NB4 (cell line): ENCODE measurements around the gene PARD3.

Experiments used
- MYC ChIP-seq: IDR thresholded peaks from 2 replicates; pipeline ENCODE4 v1.6.1; 2011; ENCODE audit warnings: low read depth, low read length
- POLR2A ChIP-seq: IDR thresholded peaks from 2 replicates; pipeline ENCODE4 v1.6.1; 2011; ENCODE audit warnings: mild to moderate bottlenecking; ENCODE audit not compliant: insufficient read length; ENCODE audit errors: extremely low read depth
- TF ChIP-seq, protein P1 (sequence below): IDR thresholded peaks from one replicate; pipeline ENCODE4 v1.5.1; 2012; ENCODE audit warnings: low read depth, low read length

DNA sequence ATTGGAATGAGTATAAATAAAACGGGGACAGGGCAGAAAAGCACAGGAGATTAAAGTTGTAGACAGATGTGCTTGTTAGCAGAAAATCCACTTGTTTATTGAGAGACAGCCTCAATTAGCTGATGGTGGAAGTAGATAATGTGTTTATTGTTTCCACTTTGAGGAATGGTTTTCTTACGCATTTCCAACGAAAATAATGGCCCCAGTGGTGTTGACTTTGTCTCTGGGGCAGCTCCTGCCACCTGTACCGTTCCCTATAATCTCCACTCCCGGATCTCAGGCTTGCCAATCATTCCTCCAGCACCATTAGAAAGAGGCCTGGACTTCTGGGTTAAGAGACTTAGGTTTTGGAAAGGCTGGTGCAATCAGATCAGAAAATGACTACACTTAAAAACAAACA lies 638.7 kb downstream of the PARD3 start:
- TF ChIP-seq, protein P1, sequence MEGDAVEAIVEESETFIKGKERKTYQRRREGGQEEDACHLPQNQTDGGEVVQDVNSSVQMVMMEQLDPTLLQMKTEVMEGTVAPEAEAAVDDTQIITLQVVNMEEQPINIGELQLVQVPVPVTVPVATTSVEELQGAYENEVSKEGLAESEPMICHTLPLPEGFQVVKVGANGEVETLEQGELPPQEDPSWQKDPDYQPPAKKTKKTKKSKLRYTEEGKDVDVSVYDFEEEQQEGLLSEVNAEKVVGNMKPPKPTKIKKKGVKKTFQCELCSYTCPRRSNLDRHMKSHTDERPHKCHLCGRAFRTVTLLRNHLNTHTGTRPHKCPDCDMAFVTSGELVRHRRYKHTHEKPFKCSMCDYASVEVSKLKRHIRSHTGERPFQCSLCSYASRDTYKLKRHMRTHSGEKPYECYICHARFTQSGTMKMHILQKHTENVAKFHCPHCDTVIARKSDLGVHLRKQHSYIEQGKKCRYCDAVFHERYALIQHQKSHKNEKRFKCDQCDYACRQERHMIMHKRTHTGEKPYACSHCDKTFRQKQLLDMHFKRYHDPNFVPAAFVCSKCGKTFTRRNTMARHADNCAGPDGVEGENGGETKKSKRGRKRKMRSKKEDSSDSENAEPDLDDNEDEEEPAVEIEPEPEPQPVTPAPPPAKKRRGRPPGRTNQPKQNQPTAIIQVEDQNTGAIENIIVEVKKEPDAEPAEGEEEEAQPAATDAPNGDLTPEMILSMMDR, result no peak
- TF ChIP-seq POLR2A (no peak), MYC (no peak)
